ENCODE data around the gene LPIN3.

GRCh38 chr20:41309817-41310216 is 30.8 kb upstream of the LPIN3 start:
- TF ChIP-seq POLR2AphosphoS5 (IDR thresholded peaks at IDR 0.05; ENCODE audit: borderline replicate concordance, low read depth, low read length) (no peak), EZH2 (IDR thresholded peaks at IDR 0.05) (no peak), FOXP2 (optimal IDR thresholded peaks at IDR 0.05; ENCODE audit: control extremely low read depth, extremely low read length, insufficient read depth) (no peak)

All from SK-N-MC (cell line).